ENCODE measurements around the gene CEACAM6. TPM values are rescaled to one million over a fixed set of nuclear protein-coding genes. Genes with fewer than 3 reads are reported as not detected.
A peak's percentile ranks its signal among the peaks of the same experiment; 100 is the strongest.

Gene CEACAM6
- total RNA-seq, 1 donor from 2014 or later = 29.8 TPM

DNA sequence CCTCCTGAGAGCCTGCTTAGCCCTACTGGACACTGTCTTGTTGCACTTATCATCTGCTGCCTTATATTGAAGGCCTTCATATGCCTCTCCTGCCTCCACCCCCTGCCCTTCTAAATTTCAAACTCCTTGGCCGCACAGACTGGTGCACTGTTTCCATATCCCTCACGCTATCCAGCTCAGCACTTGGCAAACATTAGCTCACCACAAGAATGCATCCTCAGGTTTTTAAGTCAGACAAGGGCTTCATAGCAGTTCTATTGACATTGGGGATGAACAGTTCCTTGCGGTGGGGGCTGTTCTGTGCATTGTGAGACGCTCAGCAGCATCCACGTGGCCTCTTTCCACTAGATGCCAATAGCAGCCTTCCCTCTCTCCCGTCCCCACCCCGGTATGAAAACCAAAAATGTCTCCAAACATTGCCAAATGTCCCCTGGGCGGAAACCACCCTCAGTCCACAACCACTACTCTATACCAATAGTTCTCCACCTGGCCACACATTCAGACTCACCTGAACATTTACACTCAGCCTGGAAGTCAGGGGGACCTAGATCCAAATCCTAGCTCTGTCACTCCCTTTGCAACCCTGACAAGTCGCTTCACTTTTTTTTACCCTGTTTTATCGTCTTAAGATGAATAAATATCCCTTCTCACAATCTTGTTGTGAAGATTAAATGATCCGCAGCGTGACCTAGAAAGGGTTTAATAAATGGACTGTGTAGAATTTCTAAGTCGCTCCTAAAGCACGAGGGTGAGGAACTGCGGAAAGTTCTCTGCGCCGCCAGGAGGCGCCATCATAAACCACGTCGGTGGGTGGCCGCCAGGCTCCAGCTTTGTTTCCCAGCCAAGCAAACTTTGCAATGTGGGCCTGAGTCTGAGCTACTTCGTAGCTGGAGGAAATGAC, 37.4 kb downstream of the CEACAM6 start:
- TF ChIP-seq, protein P1, sequence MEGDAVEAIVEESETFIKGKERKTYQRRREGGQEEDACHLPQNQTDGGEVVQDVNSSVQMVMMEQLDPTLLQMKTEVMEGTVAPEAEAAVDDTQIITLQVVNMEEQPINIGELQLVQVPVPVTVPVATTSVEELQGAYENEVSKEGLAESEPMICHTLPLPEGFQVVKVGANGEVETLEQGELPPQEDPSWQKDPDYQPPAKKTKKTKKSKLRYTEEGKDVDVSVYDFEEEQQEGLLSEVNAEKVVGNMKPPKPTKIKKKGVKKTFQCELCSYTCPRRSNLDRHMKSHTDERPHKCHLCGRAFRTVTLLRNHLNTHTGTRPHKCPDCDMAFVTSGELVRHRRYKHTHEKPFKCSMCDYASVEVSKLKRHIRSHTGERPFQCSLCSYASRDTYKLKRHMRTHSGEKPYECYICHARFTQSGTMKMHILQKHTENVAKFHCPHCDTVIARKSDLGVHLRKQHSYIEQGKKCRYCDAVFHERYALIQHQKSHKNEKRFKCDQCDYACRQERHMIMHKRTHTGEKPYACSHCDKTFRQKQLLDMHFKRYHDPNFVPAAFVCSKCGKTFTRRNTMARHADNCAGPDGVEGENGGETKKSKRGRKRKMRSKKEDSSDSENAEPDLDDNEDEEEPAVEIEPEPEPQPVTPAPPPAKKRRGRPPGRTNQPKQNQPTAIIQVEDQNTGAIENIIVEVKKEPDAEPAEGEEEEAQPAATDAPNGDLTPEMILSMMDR (conservative IDR thresholded peaks at IDR 0.05) = peak; percentile 74
- DNase-seq (ENCODE audit: extremely low spot score, unreplicated experiment) = no peak
- no peaks in the 10 kb centered on the region for H3K4me1 Mint-ChIP-seq (ENCODE audit: unreplicated experiment)
- no peaks in the 10 kb centered on the region for H3K36me3 Mint-ChIP-seq
- H3K4me3 Mint-ChIP-seq = no peak overlapping the region
- H3K9me3 Mint-ChIP-seq = no peaks in the 10 kb centered on the region
- no peak overlapping the region for H3K27ac Mint-ChIP-seq
- H3K27me3 Mint-ChIP-seq = peaks cover 39% of the 10 kb centered on the region

DNA sequence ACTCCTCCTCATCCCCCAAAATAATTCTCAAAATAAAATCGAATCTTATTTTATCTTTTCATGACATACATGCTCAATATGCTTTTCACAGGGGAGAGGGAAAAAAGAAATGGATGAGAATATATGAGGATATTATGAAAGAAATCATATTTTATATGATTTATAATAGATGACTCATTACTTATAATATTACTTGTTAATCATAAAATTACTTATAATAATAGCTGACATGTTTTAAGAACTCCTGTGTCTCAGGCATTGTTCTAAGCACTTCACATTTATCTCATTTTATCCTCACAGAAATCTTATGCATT, 38.0 kb downstream of the CEACAM6 start:
- H3K4me3 Mint-ChIP-seq = no peak overlapping the region
- DNase-seq (ENCODE audit: extremely low spot score, unreplicated experiment) = no peak
- H3K27ac Mint-ChIP-seq = no peak overlapping the region
- peaks cover 38% of the 10 kb centered on the region for H3K27me3 Mint-ChIP-seq
- TF ChIP-seq, protein P1 (conservative IDR thresholded peaks at IDR 0.05) = peak; percentile 9
- H3K9me3 Mint-ChIP-seq = no peaks in the 10 kb centered on the region
- no peaks in the 10 kb centered on the region for H3K36me3 Mint-ChIP-seq
- no peaks in the 10 kb centered on the region for H3K4me1 Mint-ChIP-seq (ENCODE audit: unreplicated experiment)

DNA sequence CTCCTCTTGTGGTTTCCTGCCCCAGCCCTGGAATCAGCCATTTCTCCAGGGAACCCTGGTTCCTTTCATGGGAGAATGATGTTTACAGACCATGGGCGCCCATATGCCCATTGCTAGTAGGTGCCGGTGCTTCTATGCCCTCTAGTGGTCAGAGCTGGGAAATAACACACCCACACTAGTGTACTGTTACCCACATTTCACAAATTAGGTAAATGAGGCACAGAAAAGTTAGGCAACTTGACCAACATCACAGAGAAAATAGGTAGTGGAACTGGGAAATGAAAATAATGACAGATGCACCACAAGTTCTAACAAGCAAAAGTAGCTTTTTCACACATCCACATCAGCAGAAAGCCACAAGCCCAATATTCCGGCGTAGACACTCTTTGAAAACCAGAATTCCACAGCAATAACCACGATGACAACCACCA, 39.7 kb downstream of the CEACAM6 start:
- no peaks in the 10 kb centered on the region for H3K4me1 Mint-ChIP-seq (ENCODE audit: unreplicated experiment)
- H3K4me3 Mint-ChIP-seq = no peak overlapping the region
- no peaks in the 10 kb centered on the region for H3K36me3 Mint-ChIP-seq
- TF ChIP-seq, protein P1 (conservative IDR thresholded peaks at IDR 0.05) = peak; percentile 82
- DNase-seq (ENCODE audit: extremely low spot score, unreplicated experiment) = no peak
- H3K27me3 Mint-ChIP-seq = peaks cover 36% of the 10 kb centered on the region
- H3K27ac Mint-ChIP-seq = no peak overlapping the region
- H3K9me3 Mint-ChIP-seq = no peaks in the 10 kb centered on the region

DNA sequence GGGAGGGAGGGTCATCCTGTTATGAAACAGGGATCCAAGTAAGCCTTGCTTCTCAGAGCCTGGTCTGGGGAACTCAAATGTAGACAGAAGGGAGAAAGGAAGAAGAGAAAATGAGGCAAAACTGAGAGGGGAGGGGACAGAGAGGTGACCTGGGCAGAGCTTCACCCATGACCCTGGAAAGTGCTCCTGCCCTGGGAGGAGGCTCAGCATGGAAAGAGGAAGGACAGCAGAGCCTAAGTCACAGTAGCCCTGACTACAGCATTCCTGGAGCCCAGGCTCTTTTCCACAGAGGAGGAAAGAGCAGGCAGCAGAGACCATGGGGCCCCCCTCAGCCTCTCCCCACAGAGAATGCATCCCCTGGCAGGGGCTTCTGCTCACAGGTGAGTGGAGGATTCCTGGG, 41.0 kb downstream of the CEACAM6 start, which contains the start of gene CEACAM3:
CEACAM3 (plus strand) TSS at position 226 of the 400 bp plus-strand sequence; CDS start at position 317, 91 bp downstream.
- no peaks in the 10 kb centered on the region for H3K36me3 Mint-ChIP-seq
- no peak within 1 kb of the TSS for H3K4me3 Mint-ChIP-seq
- H3K27me3 Mint-ChIP-seq = peaks cover 36% of the 10 kb centered on the region
- H3K27ac Mint-ChIP-seq = no peak within 1 kb of the TSS
- H3K4me1 Mint-ChIP-seq (ENCODE audit: unreplicated experiment) = no peaks in the 10 kb centered on the region
- DNase-seq (ENCODE audit: extremely low spot score, unreplicated experiment) = no peak
- TF ChIP-seq, protein P1 (conservative IDR thresholded peaks at IDR 0.05) = no peak
- no peaks in the 10 kb centered on the region for H3K9me3 Mint-ChIP-seq

DNA sequence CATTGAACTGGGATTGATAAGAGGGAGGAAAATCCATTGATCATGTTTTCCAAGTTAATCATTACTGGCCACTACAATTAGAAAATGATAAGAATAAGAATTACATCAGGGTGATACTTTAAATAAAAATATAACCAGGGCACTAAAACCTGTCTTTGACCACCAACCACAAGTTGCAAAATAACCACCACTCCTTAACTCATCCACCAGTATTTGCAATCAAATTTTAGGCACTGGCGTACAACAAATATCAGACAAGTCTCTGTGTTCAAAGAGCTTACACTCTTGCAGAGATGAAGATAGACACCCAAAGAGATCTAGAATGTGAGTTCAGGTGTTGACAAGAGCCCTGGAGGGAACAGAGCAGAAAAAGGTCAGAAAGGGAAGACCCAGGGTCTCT, 41.6 kb downstream of the CEACAM6 start:
- Mint-ChIP-seq H3K4me1 (ENCODE audit: unreplicated experiment) (no peaks in the 10 kb centered on the region), H3K9me3 (no peaks in the 10 kb centered on the region), H3K27ac (no peak overlapping the region), H3K36me3 (no peaks in the 10 kb centered on the region), H3K27me3 (peaks cover 31% of the 10 kb centered on the region), H3K4me3 (no peak overlapping the region)
- no peak for DNase-seq (ENCODE audit: extremely low spot score, unreplicated experiment)
- TF ChIP-seq, protein P1 (conservative IDR thresholded peaks at IDR 0.05) = no peak

Measured in type B pancreatic cell (in vitro differentiated cells).